IPS-NIHi11 (cell line): Measurements from ENCODE around the gene FAM25A.
"Not testable (repeated sequence)": the region's sequence is repeated elsewhere in the genome, so short reads cannot be mapped to it uniquely, and the experiment has no call there.

Experiments used
- DNase-seq: peaks from one replicate; pipeline ENCODE4 v3.0.0; 2012; ENCODE audit warnings: mixed read lengths, low spot score

Gene FAM25A

GRCh38 chr10:87020056-87020455 is at the start of gene FAM25A:
TSS of gene FAM25A (plus strand) at chr10:87020294. CDS start at chr10:87020325, 31 bp downstream.
- DNase-seq: not testable (repeated sequence)

GRCh38 chr10:86970982-86971231 is 49.2 kb upstream of the FAM25A start:
- no peak for DNase-seq

- peak; percentile 84 for DNase-seq
Measured at GRCh38 chr10:86971232-86971991, 48.7 kb upstream of the FAM25A start.

DNA sequence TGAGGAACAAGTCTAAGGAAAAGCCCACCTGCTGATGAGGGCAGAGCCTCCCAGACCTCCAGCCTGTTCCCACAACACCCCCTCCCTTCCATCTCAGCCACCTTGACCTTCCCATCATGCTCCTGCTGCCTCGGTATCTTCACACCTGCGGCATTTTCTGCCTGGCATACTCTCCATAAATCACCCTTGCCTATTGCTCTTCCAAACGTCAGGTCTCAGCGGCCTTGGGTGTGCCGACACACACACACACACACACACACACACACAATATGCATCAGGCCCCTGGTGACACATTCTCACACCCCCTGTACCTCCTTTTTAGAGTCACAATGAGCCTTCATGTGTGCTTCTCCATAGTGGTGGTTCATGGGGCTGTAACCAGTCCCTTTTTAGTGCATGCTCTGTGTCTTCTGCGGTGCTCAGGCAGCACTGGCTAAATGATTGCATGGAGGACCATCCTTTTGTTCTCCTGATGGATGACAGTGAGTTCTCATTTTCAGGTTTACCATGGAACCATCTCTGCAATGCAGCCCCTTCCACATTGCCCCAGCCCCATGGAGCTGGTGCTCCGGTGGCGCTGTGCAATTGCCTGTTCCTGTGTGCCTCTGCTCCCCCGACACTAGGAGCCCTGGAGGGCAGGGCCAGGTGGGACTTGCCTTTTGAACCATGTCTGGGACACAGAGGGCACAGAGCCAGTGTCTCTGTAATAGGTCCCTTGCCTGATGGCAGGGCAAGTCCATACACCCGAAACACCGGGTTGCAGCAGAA is 47.3 kb upstream of the FAM25A start:
- no peak for DNase-seq

GRCh38 chr10:86974484-86974883 is 45.6 kb upstream of the FAM25A start:
- DNase-seq: no peak

DNA sequence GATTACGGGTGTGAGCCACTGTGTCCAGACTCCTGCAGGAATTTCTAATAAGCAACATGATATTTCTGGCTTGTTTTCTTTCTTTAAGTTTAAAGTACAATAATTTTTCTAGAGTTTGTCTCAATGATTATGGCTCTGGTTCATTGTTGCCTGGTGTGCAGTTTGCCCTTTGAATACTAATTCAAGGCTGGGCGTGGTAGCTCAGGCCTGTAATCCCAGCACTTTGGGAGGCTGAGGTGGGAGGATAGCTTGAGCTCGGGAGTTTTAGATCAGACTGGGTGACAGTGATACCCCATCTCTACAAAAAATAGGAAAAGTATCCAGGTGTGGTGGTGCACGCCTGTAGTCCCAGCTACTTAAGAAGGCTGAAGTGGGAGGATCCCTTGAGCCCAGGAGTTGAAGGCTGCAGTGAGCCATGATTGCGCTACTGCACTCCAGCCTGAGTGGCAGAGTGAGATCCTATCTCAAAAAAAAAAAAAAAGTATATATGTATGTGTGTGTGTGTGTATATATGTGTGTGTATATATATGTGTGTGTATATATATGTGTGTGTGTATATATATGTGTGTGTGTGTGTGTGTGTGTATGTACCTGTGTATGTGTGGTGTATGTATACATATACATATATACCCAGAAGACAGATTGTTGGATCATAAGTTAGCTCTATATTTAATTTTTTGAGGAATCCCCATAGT is 43.6 kb upstream of the FAM25A start:
- DNase-seq: no peak

- DNase-seq: not testable (repeated sequence)
Measured at GRCh38 chr10:86978457-86978856, 41.6 kb upstream of the FAM25A start.

- no peak for DNase-seq
Measured at GRCh38 chr10:86979296-86979818, 40.7 kb upstream of the FAM25A start.

DNA sequence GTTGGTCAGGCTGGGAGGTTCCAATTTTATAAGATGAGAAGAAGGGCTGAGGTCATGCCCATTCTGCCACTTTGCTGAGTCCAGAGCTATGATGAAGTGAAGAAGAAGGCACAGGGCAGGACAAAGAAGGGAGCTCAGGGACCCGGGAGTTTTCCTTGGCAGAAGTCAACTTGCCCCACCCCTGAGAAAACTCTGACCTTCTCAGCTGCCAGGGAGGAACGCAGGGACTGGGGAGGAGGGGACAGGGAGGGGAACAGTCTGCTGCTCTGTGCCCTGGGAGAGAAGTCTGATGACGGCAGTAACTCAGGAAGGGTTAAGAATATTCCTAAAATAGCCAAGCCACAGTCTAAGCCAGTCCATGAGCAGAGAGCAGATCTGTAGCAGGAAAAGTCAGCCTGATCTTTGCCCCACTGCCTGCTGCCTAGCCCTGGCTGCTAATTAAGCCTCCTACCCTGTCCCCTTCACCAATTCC is 40.1 kb upstream of the FAM25A start:
- DNase-seq: no peak

DNA sequence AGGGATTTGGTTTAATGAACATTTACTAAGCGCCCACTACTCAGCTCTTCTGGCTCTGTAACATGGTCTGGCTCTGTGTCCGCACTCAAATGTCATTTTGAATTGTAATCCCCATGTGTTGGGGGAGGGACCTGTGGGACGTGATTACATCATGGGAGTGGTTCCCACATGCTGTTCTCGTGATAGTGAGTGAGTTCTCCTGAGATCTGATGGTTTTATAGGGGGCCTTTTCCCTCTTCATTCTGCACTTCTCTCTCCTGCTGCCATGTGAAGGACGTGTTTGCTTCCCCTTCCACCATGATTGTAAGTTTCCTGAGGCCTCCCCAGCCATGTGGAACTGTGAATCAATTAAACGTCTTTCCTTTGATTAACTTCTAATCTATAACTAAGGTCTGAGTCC is 39.1 kb upstream of the FAM25A start:
- DNase-seq: not testable (repeated sequence)

DNA sequence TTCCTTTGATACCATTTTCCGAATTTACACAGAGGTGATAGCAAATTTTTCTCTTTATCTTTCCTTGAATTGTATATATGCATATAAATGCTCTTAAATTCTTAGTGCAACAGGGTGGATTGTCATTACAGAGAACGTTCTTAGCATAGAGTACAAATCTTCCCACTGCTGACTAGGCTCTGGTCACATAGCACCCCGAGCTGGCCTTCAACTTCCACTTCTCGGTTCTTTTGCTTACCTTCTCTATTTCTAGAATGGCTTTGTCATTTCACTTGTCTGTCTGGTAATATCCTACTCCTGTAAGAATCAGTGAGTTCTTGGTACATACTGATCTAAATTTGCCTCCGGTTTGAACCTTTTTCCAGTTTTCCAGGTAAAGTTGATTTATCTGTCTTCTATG is 38.4 kb upstream of the FAM25A start:
- DNase-seq: no peak

DNA sequence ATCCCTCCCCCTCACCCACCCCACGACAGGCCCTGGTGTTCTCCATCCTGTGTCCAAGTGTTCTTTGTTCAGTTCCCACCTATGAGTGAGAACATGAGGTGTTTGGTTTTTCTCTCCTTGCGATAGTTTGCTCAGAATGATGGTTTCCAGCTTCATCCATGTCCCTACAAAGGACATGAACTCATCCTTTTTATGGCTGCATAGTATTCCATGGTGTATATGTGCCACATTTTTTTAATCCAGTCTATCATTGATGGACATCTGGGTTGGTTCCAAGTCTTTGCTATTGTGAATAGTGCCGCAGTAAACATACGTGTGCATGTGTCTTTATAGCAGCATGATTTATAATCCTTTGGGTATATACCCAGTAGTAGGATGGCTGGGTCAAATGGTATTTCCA is 35.6 kb upstream of the FAM25A start:
- DNase-seq: not testable (repeated sequence)

- DNase-seq: no peak
Measured at GRCh38 chr10:86988520-86988919, 31.6 kb upstream of the FAM25A start.

GRCh38 chr10:86991362-86991761 is 28.7 kb upstream of the FAM25A start:
- not testable (repeated sequence) for DNase-seq

DNA sequence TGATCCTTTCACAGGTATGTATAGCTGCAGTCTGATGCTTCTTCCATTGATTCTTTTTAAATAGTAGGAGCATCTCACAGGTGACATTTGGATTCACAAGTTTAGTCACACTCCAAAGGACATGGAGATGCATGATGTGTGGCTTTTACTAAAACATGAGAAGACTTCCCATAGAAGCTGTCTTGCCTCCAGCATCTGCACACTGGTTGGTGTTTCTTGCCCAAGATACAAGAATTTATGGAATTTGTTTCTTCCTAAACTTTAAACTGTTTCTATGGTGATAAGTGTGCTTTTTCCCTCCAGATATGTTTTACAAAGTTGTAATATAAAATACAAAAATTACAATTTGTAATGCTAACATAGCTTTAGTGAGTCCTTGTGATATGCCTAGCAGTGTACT is 27.6 kb upstream of the FAM25A start:
- DNase-seq: no peak

DNA sequence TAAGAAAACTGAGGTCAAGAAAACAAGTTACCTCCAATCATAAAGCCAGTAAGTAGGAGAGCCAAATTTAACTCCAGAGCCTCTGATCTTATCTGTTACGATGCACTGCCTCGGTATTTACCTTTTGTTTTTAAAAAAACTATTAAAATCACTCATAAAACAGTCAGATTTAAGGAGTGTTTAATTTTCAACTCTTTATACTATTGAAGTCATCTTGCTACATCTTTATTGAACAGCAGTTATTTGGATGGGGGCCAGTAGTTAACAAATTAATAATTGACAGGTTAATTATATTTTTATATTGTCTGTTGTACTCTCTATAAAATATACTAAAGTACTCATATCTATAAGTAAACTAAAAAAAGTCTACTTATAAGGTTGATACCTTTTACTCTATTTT is 27.2 kb upstream of the FAM25A start:
- DNase-seq: no peak

DNA sequence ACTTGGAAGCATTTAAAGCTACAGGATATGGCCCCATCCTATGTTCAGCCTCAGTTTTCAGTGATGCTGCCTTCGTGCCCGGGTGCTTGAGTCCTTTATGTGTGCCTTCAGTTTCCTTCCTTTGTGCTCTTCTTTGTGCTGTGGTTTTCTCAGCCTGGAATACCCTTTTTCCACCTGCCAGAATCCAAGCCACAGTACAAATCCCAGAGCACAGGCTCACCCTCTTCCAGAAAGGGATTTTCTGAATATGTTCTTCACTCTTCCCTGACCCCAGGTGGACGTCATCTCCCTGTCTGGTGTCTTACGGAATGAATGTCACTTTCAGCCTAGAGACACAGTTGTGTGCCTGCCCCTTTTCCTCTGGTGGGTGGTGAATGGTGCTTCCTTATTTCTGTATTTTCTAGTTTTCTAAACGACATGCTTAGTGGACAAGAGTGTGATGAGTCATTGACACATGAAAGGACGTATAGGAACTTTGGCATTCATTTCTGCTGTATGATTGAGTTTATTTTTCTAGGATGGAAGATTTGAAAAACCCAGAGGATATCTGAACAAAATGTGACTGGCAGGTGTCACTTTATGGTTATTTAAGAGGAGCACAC is 20.2 kb upstream of the FAM25A start:
- not testable (repeated sequence) for DNase-seq

- no peak for DNase-seq
Measured at GRCh38 chr10:87000491-87000890, 19.6 kb upstream of the FAM25A start.

- DNase-seq: not testable (repeated sequence)
Measured at GRCh38 chr10:87007124-87007523, 13.0 kb upstream of the FAM25A start.

GRCh38 chr10:87007674-87008073 is 12.4 kb upstream of the FAM25A start:
- not testable (repeated sequence) for DNase-seq

- peak; percentile 6 for DNase-seq
Measured at GRCh38 chr10:87008303-87008702, 11.8 kb upstream of the FAM25A start.

DNA sequence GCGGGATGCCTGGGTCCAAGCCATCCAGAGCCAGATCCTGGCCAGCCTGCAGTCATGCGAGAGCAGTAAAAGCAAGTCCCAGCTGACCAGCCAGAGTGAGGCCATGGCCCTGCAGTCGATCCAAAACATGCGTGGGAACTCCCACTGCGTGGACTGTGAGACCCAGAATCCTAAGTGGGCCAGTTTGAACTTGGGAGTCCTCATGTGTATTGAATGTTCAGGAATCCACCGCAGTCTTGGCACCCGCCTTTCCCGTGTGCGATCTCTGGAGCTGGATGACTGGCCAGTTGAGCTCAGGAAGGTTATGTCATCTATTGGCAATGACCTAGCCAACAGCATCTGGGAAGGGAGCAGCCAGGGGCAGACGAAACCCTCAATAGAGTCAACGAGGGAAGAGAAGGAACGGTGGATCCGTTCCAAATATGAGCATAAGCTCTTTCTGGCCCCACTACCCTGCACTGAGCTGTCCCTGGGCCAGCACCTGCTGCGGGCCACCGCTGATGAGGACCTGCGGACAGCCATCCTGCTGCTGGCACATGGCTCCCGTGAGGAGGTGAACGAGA is 10.9 kb upstream of the FAM25A start:
- DNase-seq: not testable (repeated sequence)
